ENCODE measurements around the gene SPACA4.

SPACA4 gene

GRCh38 chr19:48607359-48607755 lies 815 bp downstream of the SPACA4 start:
- no peaks in the 10 kb centered on the region for H3K36me3 ChIP-seq (replicated peaks)
- no peak for DNase-seq
- no peak for TF ChIP-seq CTCF (IDR thresholded peaks at IDR 0.05; ENCODE audit: low read depth, low read length, missing control alignments)
- H3K27me3 ChIP-seq (replicated peaks), result no peaks in the 10 kb centered on the region
- in situ Hi-C loops (cut with HindIII; ENCODE audit: low pct_ligation_motif_present, low sequenced_read_pairs), result no loop called here
- H3K4me3 ChIP-seq (ENCODE audit: low read depth, low read length), result no peak overlapping the region
- H3K27ac ChIP-seq, result no peak overlapping the region

GRCh38 chr19:48608798-48609263 lies 2.3 kb downstream of the SPACA4 start:
- H3K36me3 ChIP-seq (replicated peaks), result no peaks in the 10 kb centered on the region
- no peak overlapping the region for H3K27ac ChIP-seq
- in situ Hi-C loops (cut with HindIII; ENCODE audit: low pct_ligation_motif_present, low sequenced_read_pairs), result no loop called here
- no peak overlapping the region for H3K4me3 ChIP-seq (ENCODE audit: low read depth, low read length)
- peak; percentile 33 for DNase-seq
- peak; percentile 72 for TF ChIP-seq CTCF (IDR thresholded peaks at IDR 0.05; ENCODE audit: low read depth, low read length, missing control alignments)
- no peaks in the 10 kb centered on the region for H3K27me3 ChIP-seq (replicated peaks)

- TF ChIP-seq CTCF (IDR thresholded peaks at IDR 0.05; ENCODE audit: low read depth, low read length, missing control alignments), result no peak
- peaks cover under 1% of the 10 kb centered on the region for H3K36me3 ChIP-seq (replicated peaks)
- DNase-seq, result no peak
- H3K4me3 ChIP-seq (ENCODE audit: low read depth, low read length), result no peak overlapping the region
- in situ Hi-C loops (cut with HindIII; ENCODE audit: low pct_ligation_motif_present, low sequenced_read_pairs), result no loop called here
- no peak overlapping the region for H3K27ac ChIP-seq
- no peaks in the 10 kb centered on the region for H3K27me3 ChIP-seq (replicated peaks)
Measured at GRCh38 chr19:48609571-48610108, 3.1 kb downstream of the SPACA4 start.

- H3K36me3 ChIP-seq (replicated peaks), result peaks cover 23% of the 10 kb centered on the region
Measured at GRCh38 chr19:48611872-48612271, 5.3 kb downstream of the SPACA4 start.

GRCh38 chr19:48613024-48613851 lies 6.7 kb downstream of the SPACA4 start:
- peaks cover 32% of the 10 kb centered on the region for H3K36me3 ChIP-seq (replicated peaks)
- no peak overlapping the region for H3K4me3 ChIP-seq (ENCODE audit: low read depth, low read length)

More at GRCh38 chr19:48611872-48612271, 5.3 kb downstream of the SPACA4 start:
- in situ Hi-C loops (cut with HindIII; ENCODE audit: low pct_ligation_motif_present, low sequenced_read_pairs), result no loop called here
- no peak overlapping the region for H3K4me3 ChIP-seq (ENCODE audit: low read depth, low read length)
- no peak overlapping the region for H3K27ac ChIP-seq
- DNase-seq, result no peak
- H3K27me3 ChIP-seq (replicated peaks), result no peaks in the 10 kb centered on the region
- TF ChIP-seq CTCF (IDR thresholded peaks at IDR 0.05; ENCODE audit: low read depth, low read length, missing control alignments), result no peak

More at GRCh38 chr19:48613024-48613851, 6.7 kb downstream of the SPACA4 start:
- no peak for TF ChIP-seq CTCF (IDR thresholded peaks at IDR 0.05; ENCODE audit: low read depth, low read length, missing control alignments)
- no peak overlapping the region for H3K27ac ChIP-seq
- in situ Hi-C loops (cut with HindIII; ENCODE audit: low pct_ligation_motif_present, low sequenced_read_pairs), result no loop called here
- H3K27me3 ChIP-seq (replicated peaks), result no peaks in the 10 kb centered on the region
- no peak for DNase-seq
